ENCODE data around the gene SMIM34.
"Not testable (repeated sequence)": the region's sequence is repeated elsewhere in the genome, so short reads cannot be mapped to it uniquely, and the experiment has no call there.

GRCh38 chr21:34383138-34383537, 40.6 kb downstream of the SMIM34 start:
- not testable (repeated sequence) for TF ChIP-seq CTCF (conservative IDR thresholded peaks at IDR 0.05; ENCODE audit: low read depth, low read length); EZH2phosphoT487 (IDR thresholded peaks at IDR 0.05; ENCODE audit: borderline replicate concordance, low read length); EZH2 (IDR thresholded peaks at IDR 0.05; ENCODE audit: low read length, unreplicated experiment)
